Activated CD8-positive, alpha-beta T cell treated with anti-CD3 and anti-CD28 coated beads, Interleukin-2, amount 10 ng/mL, durations not matched to agents 7 days and 5 days (primary cell): ENCODE results near the gene ARF1. TPM values are rescaled to one million over a fixed set of nuclear protein-coding genes. Genes with fewer than 3 reads are reported as not detected.

Experiments used
- ATAC-seq: fragments of 150-1000 bp; cut with Tn5 transposase; one replicate; pipeline ENCODE4 v1.10.0; 2021; ENCODE audit warnings: moderate library complexity
- CTCF ChIA-PET: fragments of 350-600 bp; sonication (Branson Sonifier 250); formaldehyde crosslinking; loops from one replicate; lab custom pipeline; 2021; ENCODE audit warnings: antibody characterized with exemption; lab: Charles Lee
- POLR2A ChIA-PET: fragments of 350-600 bp; sonication (Branson Sonifier 250); formaldehyde crosslinking; loops from one replicate; lab custom pipeline; 2021; ENCODE audit warnings: antibody characterized with exemption; lab: Charles Lee
- DNase-seq: peaks from one replicate; pipeline ENCODE4 v3.0.0-alpha.2; 2020
- H3K27ac Mint-ChIP-seq: one replicate; pipeline ENCODE4 v1.8.0; 2021; ENCODE audit warnings: mild to moderate bottlenecking, mixed read lengths
- H3K27me3 Mint-ChIP-seq: one replicate; pipeline ENCODE4 v1.8.0; 2021; ENCODE audit warnings: low read depth, mixed read lengths
- H3K36me3 Mint-ChIP-seq: one replicate; pipeline ENCODE4 v1.8.0; 2021; ENCODE audit warnings: low read depth, mixed read lengths
- H3K4me1 Mint-ChIP-seq: one replicate; pipeline ENCODE4 v1.8.0; 2021; ENCODE audit warnings: low read depth, mixed read lengths
- H3K4me3 Mint-ChIP-seq: one replicate; pipeline ENCODE4 v1.8.0; 2021; ENCODE audit warnings: mild to moderate bottlenecking, mixed read lengths
- H3K9me3 Mint-ChIP-seq: one replicate; pipeline ENCODE4 v1.8.0; 2022; ENCODE audit warnings: mixed read lengths; ENCODE audit not compliant: insufficient read depth
- total RNA-seq, 2 experiments: library from RNA; stranded (reverse); gene quantifications; one replicate each; pipeline ENCODE4 v1.2.3, GENCODE V29; 2021

Gene ARF1
- 100 to 1,000 TPM; 313 to 322 TPM for total RNA-seq

- DNase-seq (peak; percentile 92), ATAC-seq (peak; percentile 89)
- Mint-ChIP-seq H3K4me1 (peaks cover 47% of the 10 kb centered on the region), H3K27ac (peak within 1 kb of the TSS; percentile 98), H3K4me3 (peak within 1 kb of the TSS; percentile 94), H3K27me3 (no peaks in the 10 kb centered on the region), H3K36me3 (peaks cover 38% of the 10 kb centered on the region), H3K9me3 (no peaks in the 10 kb centered on the region)
- CTCF ChIA-PET: interaction anchor here (1.1 to 1.4 kb wide), 3 partner anchors 8 to 83 kb away, joined by 3 to 5 read pairs (median 4); no protein-coding TSS in a partner anchor
- POLR2A ChIA-PET: interaction anchor here (0.6 to 3.3 kb wide), 17 partner anchors 9 to 323 kb away, joined by 3 to 25 read pairs (median 4); partner anchors contain the start of genes GUK1, IBA57 and MRPL55
These were observed at the start of gene ARF1 for GRCh38 chr1:228082214-228082917. TSS of gene ARF1 (plus strand) at chr1:228082708. CDS start at chr1:228097115, 14,407 bp downstream.

DNA sequence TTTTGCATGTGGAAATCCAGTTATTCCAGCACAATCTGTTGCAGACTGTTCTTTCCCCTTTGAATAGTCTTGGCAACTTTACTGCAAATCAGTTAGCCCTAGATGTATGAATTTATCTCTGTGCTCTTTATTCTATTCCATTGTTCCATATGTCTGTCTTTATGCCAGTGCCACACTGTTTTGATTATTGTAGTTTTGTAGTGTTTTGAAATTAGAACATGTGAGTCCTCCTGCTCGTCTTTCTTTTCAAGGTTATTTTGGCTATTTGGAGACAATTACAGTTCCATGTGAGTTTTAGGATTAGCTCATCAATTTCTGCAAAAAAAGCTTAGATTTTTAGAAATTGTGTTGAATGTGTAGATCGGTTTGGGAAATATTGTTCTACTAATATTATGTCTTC, 49.1 kb upstream of the ARF1 start:
- Mint-ChIP-seq H3K9me3 (no peaks in the 10 kb centered on the region), H3K27me3 (peaks cover 32% of the 10 kb centered on the region), H3K36me3 (no peaks in the 10 kb centered on the region), H3K4me1 (no peaks in the 10 kb centered on the region), H3K27ac (no peak overlapping the region), H3K4me3 (no peak overlapping the region)
- CTCF ChIA-PET: no interaction called here
- no peak for DNase-seq
- ATAC-seq: no peak
- POLR2A ChIA-PET: no interaction called here

- H3K36me3 Mint-ChIP-seq: no peaks in the 10 kb centered on the region
- H3K4me3 Mint-ChIP-seq: no peak overlapping the region
- ChIA-PET CTCF (no interaction called here), POLR2A (no interaction called here)
- peaks cover 33% of the 10 kb centered on the region for H3K27me3 Mint-ChIP-seq
- H3K9me3 Mint-ChIP-seq: no peaks in the 10 kb centered on the region
- no peak overlapping the region for H3K27ac Mint-ChIP-seq
- H3K4me1 Mint-ChIP-seq: no peaks in the 10 kb centered on the region
- DNase-seq (no peak), ATAC-seq (no peak)
These were observed 47.3 kb upstream of the ARF1 start for GRCh38 chr1:228034954-228035837.

DNA sequence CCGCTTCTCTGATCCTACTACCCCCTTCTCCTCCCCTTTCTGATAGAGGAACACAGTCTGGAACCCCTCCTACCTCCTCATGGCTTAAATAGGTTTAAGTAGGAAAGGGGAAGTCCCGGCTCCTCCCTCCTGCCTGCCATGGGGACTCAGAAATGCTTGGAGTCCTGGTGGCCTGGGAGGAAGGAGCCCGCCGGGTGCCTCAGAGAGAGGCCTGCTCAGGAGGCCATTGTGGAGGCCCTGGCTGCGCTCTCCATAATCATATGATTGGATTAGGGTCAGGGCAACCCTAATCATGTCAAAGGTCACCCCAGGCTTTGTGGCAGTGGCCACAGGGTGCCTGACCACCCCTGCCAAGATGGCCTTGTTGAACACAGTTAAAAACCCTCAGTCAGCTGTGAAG, 46.7 kb upstream of the ARF1 start:
- ChIA-PET CTCF (no interaction called here), POLR2A (no interaction called here)
- Mint-ChIP-seq H3K36me3 (no peaks in the 10 kb centered on the region), H3K4me3 (no peak overlapping the region), H3K27me3 (peaks cover 35% of the 10 kb centered on the region), H3K27ac (no peak overlapping the region), H3K9me3 (no peaks in the 10 kb centered on the region), H3K4me1 (no peaks in the 10 kb centered on the region)
- no peak for DNase-seq
- ATAC-seq: no peak

DNA sequence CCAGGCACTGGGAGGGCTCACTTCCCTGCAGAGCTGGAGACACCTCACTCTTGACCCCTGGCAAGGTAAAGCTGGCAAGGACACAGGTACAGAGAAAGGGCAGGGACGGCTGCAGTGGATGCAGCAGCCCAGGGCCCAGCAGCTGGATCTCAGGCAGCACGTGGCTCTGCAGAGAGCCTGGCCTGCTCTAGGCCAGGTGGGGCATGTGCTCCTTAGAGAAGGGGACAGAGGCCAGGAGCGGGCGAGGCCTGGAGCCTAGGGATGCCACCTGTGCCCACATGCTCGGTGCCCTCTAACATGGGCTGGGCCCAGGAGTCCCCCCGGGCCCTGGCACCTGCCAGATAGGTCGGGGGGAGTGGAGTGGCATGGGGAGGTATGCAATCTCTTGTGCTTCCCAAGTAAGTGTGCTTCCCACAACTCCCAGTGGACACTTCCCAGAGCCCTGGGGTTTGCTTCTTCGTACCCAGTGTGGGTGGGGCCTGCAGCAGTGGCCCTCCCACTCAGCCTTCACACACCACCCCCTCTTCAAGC, 45.7 kb upstream of the ARF1 start:
- Mint-ChIP-seq H3K4me1 (no peaks in the 10 kb centered on the region), H3K27ac (no peak overlapping the region), H3K36me3 (no peaks in the 10 kb centered on the region), H3K9me3 (no peaks in the 10 kb centered on the region), H3K4me3 (no peak overlapping the region), H3K27me3 (peaks cover 32% of the 10 kb centered on the region)
- CTCF ChIA-PET: no interaction called here
- POLR2A ChIA-PET: no interaction called here
- no peak for DNase-seq
- no peak for ATAC-seq

DNA sequence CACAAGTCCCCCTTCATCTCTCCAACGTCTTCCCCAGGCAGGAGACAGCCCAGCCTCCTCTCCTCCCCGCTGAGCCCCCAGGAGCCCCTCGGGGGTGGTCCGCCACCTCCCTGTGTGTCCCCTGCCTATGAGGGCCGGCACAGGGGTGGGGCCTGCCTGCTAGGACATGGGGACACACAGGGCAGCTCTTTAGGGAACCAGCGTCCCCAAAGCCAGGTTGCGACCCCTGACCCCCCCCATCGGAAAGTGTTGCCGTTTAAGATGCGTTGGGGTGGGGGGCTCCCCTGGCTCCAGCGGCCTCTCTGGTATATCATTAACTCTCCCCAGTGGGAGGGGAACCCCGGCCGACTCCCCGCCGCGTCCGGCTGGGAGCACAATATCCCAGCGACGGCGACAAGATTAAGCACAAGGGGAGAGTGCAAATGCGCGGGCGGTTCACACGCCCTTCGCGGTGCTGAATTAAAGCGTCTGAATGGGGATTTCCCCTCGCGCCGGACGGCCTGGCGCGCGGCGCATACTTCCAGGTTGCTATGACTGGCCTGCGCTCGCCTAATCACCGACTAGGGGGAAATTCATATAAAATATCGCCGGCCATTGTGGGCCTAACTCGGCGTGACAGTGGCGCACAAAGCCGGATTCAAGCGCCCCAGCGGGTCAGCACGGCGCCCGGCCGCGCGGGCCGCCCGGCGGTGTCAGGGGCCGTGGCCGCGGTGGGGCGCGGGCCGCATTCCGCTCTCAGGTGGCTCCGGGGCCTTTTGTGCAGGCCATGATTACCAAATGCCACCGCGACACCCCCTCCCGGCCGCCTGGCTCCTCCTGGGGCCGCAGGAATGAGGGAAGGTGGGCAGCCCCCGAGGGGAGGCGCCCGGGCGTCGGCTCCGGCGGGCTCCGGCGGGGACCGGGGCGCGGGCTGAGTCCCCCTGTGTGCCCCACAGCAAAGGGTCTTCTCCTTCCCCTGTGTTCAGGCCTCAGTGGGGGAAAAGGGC, 44.8 kb upstream of the ARF1 start:
- no peaks in the 10 kb centered on the region for H3K4me1 Mint-ChIP-seq
- H3K27ac Mint-ChIP-seq: no peak overlapping the region
- H3K9me3 Mint-ChIP-seq: no peaks in the 10 kb centered on the region
- peaks cover 30% of the 10 kb centered on the region for H3K27me3 Mint-ChIP-seq
- peak; percentile 74 for ATAC-seq
- ChIA-PET POLR2A (no interaction called here), CTCF (no interaction called here)
- no peak overlapping the region for H3K4me3 Mint-ChIP-seq
- H3K36me3 Mint-ChIP-seq: no peaks in the 10 kb centered on the region
- DNase-seq: peak; percentile 39

- H3K27me3 Mint-ChIP-seq: peaks cover 23% of the 10 kb centered on the region
- H3K4me1 Mint-ChIP-seq: no peaks in the 10 kb centered on the region
- H3K36me3 Mint-ChIP-seq: no peaks in the 10 kb centered on the region
- no peak overlapping the region for H3K27ac Mint-ChIP-seq
- DNase-seq (no peak), ATAC-seq (no peak)
- ChIA-PET CTCF (no interaction called here), POLR2A (no interaction called here)
- no peak overlapping the region for H3K4me3 Mint-ChIP-seq
- no peaks in the 10 kb centered on the region for H3K9me3 Mint-ChIP-seq
These were observed 44.0 kb upstream of the ARF1 start for GRCh38 chr1:228038387-228039005.

DNA sequence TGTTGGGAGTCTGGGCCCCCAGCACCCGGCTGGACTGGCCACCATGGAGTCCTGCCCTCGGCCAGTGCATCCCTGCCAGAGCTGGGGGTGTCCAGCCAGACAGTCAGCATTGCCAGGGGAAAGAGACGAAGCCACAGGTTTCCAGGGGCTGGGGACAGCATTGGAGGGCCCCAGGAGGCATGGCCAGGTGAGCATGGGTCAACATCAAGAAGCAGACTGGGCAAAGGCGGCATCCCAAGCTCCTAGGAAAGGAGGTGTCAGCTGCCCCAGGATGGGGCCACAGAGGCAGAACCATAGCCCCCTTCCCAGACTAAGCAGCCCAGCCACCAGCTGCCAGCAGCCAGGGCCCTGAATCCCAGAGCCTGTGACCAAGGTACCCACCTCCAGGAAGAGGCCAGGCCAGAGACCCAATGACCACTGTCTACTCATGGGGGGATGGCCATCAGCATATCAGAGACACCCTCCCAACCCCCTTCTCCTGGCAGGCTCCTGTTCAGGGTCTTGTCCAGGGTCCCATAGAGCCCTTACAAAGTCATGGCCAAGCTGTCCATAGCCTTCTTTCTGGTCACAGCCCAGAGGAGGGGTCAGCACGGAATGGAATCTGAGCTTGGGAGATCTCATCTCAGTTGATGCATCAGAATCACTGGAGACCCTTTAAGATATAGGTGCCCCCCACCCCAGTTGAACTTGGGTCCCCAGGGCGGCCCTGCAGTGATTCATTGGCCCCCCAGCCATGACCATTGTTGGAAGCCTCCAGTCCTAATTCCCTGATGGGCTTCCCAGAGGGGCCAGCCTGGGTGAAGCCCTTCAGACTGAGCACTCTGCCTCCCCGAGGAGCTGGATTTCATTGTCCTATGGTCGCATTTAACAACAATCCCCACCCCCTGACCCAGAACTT, 43.3 kb upstream of the ARF1 start:
- peaks cover 22% of the 10 kb centered on the region for H3K27me3 Mint-ChIP-seq
- no peak for DNase-seq

GRCh38 chr1:228039986-228040385, 42.5 kb upstream of the ARF1 start:
- no peak for ATAC-seq
- no peaks in the 10 kb centered on the region for H3K4me1 Mint-ChIP-seq
- no peak overlapping the region for H3K4me3 Mint-ChIP-seq
- peaks cover 21% of the 10 kb centered on the region for H3K27me3 Mint-ChIP-seq
- no peaks in the 10 kb centered on the region for H3K9me3 Mint-ChIP-seq
- ChIA-PET POLR2A (no interaction called here), CTCF (no interaction called here)
- H3K36me3 Mint-ChIP-seq: no peaks in the 10 kb centered on the region
- no peak overlapping the region for H3K27ac Mint-ChIP-seq
- DNase-seq: no peak

More for the DNA sequence above, 43.3 kb upstream of the ARF1 start:
- Mint-ChIP-seq H3K9me3 (no peaks in the 10 kb centered on the region), H3K36me3 (no peaks in the 10 kb centered on the region), H3K4me3 (no peak overlapping the region), H3K4me1 (no peaks in the 10 kb centered on the region), H3K27ac (no peak overlapping the region)
- ATAC-seq: no peak
- ChIA-PET POLR2A (no interaction called here), CTCF (no interaction called here)

- DNase-seq (no peak), ATAC-seq (no peak)
- Mint-ChIP-seq H3K36me3 (no peaks in the 10 kb centered on the region), H3K9me3 (no peaks in the 10 kb centered on the region), H3K27ac (no peak overlapping the region), H3K4me3 (no peak overlapping the region), H3K27me3 (peaks cover 17% of the 10 kb centered on the region), H3K4me1 (no peaks in the 10 kb centered on the region)
- POLR2A ChIA-PET: no interaction called here
- CTCF ChIA-PET: no interaction called here
These were observed 41.2 kb upstream of the ARF1 start for GRCh38 chr1:228041316-228041715.
